ENCODE measurements around the gene DKK1.

DKK1 gene, protein sequence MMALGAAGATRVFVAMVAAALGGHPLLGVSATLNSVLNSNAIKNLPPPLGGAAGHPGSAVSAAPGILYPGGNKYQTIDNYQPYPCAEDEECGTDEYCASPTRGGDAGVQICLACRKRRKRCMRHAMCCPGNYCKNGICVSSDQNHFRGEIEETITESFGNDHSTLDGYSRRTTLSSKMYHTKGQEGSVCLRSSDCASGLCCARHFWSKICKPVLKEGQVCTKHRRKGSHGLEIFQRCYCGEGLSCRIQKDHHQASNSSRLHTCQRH

DNA sequence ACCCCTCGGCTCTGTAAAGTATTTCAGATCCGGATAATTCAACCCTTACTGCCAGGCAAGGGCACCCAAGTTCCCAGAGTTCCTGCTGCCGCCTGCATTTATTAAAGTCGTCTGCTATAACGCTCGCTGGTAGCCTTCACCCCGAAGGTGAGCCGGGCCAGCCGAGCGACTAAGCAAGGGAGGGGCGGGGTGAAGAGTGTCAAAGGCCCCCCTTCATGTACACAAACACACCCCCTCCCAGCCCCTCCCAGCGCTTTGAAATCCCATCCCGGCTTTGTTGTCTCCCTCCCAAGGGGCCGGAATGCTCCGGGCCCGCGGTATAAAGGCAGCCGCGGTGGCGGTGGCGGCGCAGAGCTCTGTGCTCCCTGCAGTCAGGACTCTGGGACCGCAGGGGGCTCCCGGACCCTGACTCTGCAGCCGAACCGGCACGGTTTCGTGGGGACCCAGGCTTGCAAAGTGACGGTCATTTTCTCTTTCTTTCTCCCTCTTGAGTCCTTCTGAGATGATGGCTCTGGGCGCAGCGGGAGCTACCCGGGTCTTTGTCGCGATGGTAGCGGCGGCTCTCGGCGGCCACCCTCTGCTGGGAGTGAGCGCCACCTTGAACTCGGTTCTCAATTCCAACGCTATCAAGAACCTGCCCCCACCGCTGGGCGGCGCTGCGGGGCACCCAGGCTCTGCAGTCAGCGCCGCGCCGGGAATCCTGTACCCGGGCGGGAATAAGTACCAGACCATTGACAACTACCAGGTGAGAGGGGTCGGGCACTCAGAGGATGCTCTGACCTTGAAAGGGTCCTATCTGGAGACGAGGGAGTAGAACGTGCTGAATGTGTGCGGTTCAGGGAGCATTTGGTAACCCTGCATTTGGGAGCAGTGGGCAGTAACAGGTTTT lies at the start of gene DKK1:
TSS of gene DKK1 (plus strand) at position 349 of the 889 bp plus-strand sequence. CDS start at position 503, 154 bp downstream.
- Mint-ChIP-seq H3K9me3 (no peaks in the 10 kb centered on the region), H3K4me1 (no peaks in the 10 kb centered on the region), H3K27ac (no peak within 1 kb of the TSS), H3K4me3 (peak within 1 kb of the TSS; percentile 30), H3K36me3 (peaks cover 6% of the 10 kb centered on the region)
- ATAC-seq = peak; percentile 24
- DNase-seq (ENCODE audit: low spot score in 2 of 2) = no peak

DNA sequence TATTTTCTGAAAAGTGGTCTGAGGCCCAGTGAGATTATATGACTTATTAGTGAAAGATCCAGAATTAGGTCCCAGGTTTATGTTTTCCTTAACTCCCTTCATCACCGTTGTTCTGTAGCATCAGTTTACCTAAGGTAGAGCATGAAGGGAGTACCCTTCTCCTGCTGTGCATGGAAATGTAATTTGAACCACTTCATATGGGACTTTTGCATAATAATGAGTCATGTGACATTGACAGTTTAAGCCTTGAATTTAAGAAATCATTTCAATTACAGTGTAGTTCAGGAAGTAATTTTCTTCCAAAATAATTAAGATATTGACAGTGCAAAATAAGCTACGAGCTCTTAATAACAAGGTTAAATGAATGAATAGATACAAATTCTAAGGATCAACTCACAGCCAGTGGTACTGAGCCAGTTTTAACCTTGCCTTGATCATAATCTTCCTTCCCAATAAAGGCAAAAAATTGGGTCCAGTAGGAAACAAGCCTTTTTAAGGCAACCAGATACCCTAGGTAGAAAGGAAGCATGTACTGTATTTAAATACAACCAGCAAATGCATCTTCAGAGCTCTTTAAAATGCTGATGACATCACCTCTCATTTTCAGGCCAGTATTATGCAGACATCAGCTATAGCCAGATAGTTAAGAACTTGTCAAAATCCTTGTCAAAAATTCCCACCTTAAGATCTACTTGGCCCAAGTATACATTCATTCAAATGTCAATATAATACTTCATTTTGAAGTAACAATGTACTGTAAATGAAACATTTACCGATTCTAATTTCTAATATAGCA lies 48.8 kb upstream of the DKK1 start:
- no peak for DNase-seq (ENCODE audit: low spot score in 2 of 2)
- no peaks in the 10 kb centered on the region for H3K9me3 Mint-ChIP-seq
- H3K4me1 Mint-ChIP-seq = no peaks in the 10 kb centered on the region
- H3K27ac Mint-ChIP-seq = no peak overlapping the region
- no peaks in the 10 kb centered on the region for H3K36me3 Mint-ChIP-seq
- ATAC-seq = no peak
- H3K4me3 Mint-ChIP-seq = no peak overlapping the region

DNA sequence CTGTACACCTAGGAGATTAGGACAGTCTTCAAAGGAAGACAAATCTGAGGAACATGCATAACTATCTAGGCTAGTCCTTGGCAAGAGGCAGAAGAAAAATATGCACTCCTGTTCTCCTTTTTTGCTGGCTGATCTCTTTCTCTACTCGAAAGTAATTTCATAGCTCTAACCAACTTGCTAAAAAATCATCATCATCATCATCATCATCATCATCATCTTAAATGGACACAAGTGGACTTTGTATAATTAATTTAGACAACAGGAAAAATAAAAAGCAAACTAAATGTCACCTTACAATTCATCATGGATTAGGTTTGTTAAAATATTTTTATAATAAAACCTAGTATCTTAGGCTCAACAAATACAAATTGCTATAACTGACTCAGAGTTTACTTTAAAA lies 47.2 kb upstream of the DKK1 start:
- DNase-seq (ENCODE audit: low spot score in 2 of 2) (no peak), ATAC-seq (no peak)
- Mint-ChIP-seq H3K4me3 (no peak overlapping the region), H3K36me3 (no peaks in the 10 kb centered on the region), H3K4me1 (no peaks in the 10 kb centered on the region), H3K9me3 (no peaks in the 10 kb centered on the region), H3K27ac (no peak overlapping the region)

DNA sequence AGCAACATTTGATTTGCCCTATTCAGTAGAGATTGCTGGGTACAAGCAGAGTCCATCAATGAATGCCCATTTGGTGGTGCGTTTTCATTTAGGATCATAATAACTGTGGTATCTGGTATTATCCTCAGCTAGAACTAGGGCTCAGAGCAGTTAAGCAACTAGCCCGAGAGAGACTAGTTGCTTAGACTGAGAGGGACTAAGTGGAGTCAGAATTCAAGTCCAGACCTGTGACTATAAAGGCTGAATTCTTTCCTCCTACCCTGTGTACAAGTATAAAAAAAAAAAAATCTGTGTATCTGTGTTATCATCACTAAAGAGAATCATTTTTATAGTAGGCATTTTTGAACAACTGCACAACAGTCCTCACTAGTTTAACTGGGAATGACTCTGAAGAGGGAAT lies 45.3 kb upstream of the DKK1 start:
- Mint-ChIP-seq H3K27ac (no peak overlapping the region), H3K36me3 (no peaks in the 10 kb centered on the region), H3K4me1 (no peaks in the 10 kb centered on the region), H3K4me3 (no peak overlapping the region), H3K9me3 (no peaks in the 10 kb centered on the region)
- no peak for DNase-seq (ENCODE audit: low spot score in 2 of 2)
- ATAC-seq = no peak

DNA sequence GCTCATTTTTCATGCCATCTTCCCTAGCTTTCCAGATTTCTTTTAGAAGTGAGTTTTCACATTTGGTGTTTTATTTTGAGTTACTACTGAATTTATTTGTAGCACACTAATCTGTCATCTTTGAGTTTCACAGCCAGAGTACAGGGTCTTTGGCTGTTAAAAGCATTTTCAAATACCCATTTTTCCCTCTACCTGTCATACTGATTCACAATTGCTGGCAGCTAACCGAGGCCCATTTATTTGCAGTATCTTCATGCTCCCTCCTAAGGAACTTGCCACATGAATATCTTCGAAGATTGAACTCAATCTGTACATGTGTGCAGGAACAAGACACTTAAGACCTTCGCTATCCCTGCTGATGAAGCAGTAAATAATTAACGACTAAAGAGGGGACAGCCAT lies 44.8 kb upstream of the DKK1 start:
- H3K4me3 Mint-ChIP-seq = no peak overlapping the region
- H3K36me3 Mint-ChIP-seq = no peaks in the 10 kb centered on the region
- no peak overlapping the region for H3K27ac Mint-ChIP-seq
- no peak for ATAC-seq
- DNase-seq (ENCODE audit: low spot score in 2 of 2) = no peak
- no peaks in the 10 kb centered on the region for H3K4me1 Mint-ChIP-seq
- H3K9me3 Mint-ChIP-seq = no peaks in the 10 kb centered on the region

DNA sequence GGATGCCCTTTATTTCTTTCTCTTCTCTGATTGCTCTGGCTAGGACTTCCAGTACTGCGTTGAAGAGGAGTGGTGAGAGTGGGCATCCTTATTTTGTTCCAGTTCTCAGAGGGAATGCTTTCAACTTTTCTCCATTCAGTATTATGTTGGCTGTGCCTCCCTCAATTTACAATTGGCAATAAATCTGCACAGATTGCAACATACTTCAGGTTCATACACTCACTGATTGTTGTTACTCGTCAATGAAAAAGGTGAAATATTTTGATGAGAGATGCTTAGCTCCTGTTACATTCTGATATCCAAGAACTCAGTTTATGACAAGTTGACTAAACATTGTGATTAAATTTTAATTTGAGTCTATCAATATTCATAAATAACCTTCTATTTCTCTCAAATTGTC lies 37.9 kb upstream of the DKK1 start:
- H3K9me3 Mint-ChIP-seq = peaks cover 6% of the 10 kb centered on the region
- no peak overlapping the region for H3K27ac Mint-ChIP-seq
- H3K4me1 Mint-ChIP-seq = no peaks in the 10 kb centered on the region
- H3K4me3 Mint-ChIP-seq = no peak overlapping the region
- no peak for ATAC-seq
- no peaks in the 10 kb centered on the region for H3K36me3 Mint-ChIP-seq
- no peak for DNase-seq (ENCODE audit: low spot score in 2 of 2)

DNA sequence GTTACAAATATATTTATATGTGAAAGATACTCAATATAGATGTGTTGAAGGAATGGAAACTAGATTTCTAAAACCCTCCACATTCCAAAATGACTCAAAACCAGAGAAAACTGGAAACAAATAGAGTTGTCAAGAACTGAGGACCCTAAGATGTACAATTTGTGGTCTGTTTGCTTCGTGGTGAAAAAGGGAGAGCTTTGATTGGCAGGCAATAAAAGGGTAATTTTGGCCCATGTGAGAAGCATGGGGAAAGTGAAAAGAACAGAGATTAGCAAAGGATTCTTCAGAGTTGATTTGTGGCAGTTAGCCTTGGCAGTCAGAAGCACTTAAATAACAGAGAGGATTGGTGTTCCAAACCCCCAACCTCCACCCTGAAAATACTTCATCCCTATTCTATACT lies 37.1 kb upstream of the DKK1 start:
- H3K4me1 Mint-ChIP-seq = no peaks in the 10 kb centered on the region
- no peak for DNase-seq (ENCODE audit: low spot score in 2 of 2)
- H3K4me3 Mint-ChIP-seq = no peak overlapping the region
- H3K36me3 Mint-ChIP-seq = no peaks in the 10 kb centered on the region
- no peak for ATAC-seq
- no peak overlapping the region for H3K27ac Mint-ChIP-seq
- peaks cover 6% of the 10 kb centered on the region for H3K9me3 Mint-ChIP-seq

DNA sequence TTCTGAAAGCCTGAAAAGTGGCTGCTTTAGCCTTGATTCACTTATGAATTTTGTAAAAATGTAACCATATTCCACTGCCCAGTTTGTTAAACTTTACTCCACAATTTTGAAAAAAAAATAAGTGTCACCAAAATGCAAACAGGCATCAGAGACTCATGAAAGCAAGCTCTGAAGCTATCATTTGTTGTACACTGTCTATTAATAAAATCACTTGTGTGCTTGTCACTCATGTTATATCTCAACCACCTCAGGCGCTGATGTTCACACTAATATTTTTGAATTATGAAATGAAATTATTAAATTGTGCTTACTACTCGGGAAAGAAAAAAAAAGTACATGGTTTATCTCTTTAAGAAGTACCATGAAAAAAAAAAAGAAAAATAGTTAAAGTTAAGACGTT lies 34.5 kb upstream of the DKK1 start:
- ATAC-seq = no peak
- H3K4me1 Mint-ChIP-seq = no peaks in the 10 kb centered on the region
- H3K36me3 Mint-ChIP-seq = no peaks in the 10 kb centered on the region

DNA sequence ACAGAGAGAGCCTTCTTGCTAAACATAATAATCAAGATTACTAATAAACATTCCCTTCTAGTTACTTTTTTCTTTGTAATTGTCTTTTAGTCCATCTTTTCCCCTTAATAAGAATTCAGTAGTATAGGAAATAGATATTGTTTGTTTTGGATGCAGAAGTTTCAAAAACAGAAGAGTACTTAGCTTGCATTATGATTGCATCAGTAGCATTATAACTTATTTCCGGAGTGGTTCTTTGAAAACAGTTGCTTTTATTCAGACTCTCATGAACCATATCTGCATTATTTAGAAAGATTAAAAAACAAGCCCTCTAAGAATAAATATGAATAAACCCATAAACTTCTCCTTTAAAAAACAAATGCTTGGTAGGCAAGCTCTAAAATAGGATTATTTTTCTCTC lies 34.0 kb upstream of the DKK1 start:
- Mint-ChIP-seq H3K36me3 (no peaks in the 10 kb centered on the region), H3K27ac (no peak overlapping the region), H3K4me3 (no peak overlapping the region), H3K9me3 (peaks cover 4% of the 10 kb centered on the region), H3K4me1 (no peaks in the 10 kb centered on the region)
- ATAC-seq = no peak
- DNase-seq (ENCODE audit: low spot score in 2 of 2) = no peak

More for the DNA sequence above, 34.5 kb upstream of the DKK1 start:
- H3K4me3 Mint-ChIP-seq = no peak overlapping the region
- peaks cover 6% of the 10 kb centered on the region for H3K9me3 Mint-ChIP-seq
- no peak for DNase-seq (ENCODE audit: low spot score in 2 of 2)
- H3K27ac Mint-ChIP-seq = no peak overlapping the region

DNA sequence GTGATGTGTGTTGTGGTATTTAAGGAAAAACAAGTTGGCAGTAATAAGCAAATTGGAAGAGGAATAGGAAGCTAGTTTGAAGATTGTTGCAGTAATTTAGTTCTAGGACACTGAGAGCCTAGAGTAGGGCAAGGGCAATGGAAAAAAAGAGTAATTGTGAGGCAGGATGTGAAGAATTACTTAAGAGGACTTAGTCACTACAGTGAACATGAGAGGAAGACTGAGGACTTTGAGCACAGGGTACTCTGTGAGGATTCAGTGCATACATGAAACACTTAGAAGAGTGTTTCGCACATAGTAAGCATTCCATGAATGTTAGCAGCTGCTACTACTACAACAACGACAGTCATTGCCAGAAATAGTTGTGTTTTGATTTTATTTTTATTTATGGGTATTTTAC lies 30.9 kb upstream of the DKK1 start:
- H3K9me3 Mint-ChIP-seq = peaks cover 3% of the 10 kb centered on the region
- DNase-seq (ENCODE audit: low spot score in 2 of 2) (no peak), ATAC-seq (no peak)

DNA sequence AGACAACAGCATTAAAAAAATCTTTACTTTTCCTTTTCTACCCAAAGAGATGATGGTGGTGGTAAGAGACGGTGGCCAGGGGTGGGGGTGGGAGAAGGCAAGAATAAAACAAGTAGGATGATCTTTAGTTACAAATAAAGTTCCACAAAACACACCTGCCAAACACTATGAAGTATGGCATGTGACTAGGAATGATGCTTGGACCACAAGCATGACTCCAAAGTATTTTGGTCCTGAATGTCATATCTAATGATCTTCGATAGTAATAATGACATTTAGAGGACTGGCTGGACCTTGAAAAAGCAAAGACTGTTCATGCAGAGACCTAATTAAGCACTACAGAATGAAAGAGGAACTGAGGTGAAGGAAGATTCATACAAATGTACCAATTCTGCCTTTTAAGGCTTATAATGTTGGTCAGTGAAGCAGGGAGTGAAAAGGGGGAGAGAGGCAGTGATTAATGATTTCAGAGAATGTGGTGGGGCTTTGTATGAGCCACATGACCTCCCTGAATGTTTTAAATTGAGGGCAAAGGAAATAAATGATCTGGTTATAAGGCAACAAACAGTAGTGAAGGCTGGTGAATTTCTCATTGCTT lies 29.6 kb upstream of the DKK1 start:
- Mint-ChIP-seq H3K27ac (no peak overlapping the region), H3K4me3 (no peak overlapping the region), H3K36me3 (no peaks in the 10 kb centered on the region), H3K4me1 (no peaks in the 10 kb centered on the region), H3K9me3 (peaks cover 3% of the 10 kb centered on the region)
- ATAC-seq (no peak), DNase-seq (ENCODE audit: low spot score in 2 of 2) (no peak)

More for the DNA sequence above, 30.9 kb upstream of the DKK1 start:
- no peak overlapping the region for H3K4me3 Mint-ChIP-seq
- no peaks in the 10 kb centered on the region for H3K4me1 Mint-ChIP-seq
- H3K36me3 Mint-ChIP-seq = no peaks in the 10 kb centered on the region
- H3K27ac Mint-ChIP-seq = no peak overlapping the region

DNA sequence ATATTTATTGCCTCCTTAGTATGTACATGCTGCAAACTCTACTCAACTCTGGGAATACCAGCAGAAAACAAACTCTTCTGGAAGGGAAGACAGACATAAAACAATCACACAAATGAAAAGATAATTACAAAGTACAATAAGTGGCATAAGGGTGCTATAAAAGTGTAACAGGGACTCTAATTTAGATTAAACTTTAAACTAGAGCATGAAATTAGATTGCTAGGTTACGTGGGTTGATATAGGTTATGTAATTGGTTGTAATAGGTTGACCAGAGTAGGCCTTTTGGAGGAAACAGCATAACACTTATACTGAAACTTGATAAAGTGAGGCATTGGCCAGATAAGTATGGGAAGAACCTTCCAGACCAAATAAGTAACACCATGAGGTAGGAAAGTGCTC lies 26.2 kb upstream of the DKK1 start:
- Mint-ChIP-seq H3K27ac (no peak overlapping the region), H3K4me3 (no peak overlapping the region), H3K4me1 (no peaks in the 10 kb centered on the region), H3K36me3 (no peaks in the 10 kb centered on the region), H3K9me3 (peaks cover 3% of the 10 kb centered on the region)
- no peak for ATAC-seq
- DNase-seq (ENCODE audit: low spot score in 2 of 2) = no peak

DNA sequence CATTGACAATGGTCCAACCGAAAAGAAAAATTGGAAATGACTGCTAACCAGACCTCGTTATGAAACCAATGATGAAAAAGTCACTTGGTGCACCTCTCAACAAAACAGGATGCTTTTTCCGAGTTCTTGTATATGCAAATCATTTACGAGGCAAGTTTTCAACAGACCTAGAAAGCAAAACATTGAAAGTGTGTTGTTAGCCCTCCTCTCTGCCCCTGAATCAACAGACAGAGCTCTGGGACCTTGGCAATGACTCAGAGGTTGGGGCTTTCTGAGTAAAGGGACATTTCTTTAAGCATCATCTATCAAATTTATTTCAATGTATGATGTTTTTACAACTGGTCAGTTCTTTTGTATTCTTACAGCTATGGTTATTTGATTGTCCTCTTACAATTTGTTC lies 16.3 kb upstream of the DKK1 start:
- no peak overlapping the region for H3K27ac Mint-ChIP-seq
- ATAC-seq = no peak

DNA sequence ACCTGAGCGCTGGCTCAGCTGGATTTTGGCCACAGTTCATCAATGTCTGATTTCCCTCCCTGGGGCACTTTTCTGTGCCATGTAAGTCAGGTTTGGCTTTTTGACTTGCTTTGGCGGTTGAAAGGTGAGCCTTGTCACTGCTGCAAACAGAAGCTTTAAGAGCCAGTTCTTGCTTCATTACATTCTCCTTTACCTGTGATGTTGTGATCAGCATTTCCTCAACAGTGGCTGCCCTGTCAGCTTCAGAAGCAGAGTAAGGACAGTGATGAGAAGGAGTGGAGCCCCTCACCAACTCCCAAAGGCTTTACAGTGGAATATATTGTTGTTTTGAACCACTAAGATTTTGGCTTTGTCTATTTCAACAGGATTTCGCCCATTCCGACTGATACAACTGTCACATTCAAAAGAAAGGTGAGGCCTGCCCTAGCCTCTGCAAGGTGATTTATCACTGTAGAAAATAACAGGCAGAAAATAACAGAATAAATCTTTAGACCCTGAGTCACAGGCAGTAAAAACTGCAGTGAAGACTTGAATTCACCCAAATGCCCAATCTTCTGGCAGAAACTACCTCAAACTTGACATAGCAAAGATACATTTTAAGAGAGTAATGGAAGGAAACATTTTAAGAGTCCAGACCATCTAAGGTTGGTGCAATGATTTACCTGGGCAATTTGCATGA lies 13.3 kb upstream of the DKK1 start:
- Mint-ChIP-seq H3K4me3 (no peak overlapping the region), H3K27ac (no peak overlapping the region), H3K36me3 (no peaks in the 10 kb centered on the region), H3K4me1 (no peaks in the 10 kb centered on the region), H3K9me3 (peaks cover 5% of the 10 kb centered on the region)
- DNase-seq (ENCODE audit: low spot score in 2 of 2) (no peak), ATAC-seq (no peak)

More for the DNA sequence above, 16.3 kb upstream of the DKK1 start:
- peaks cover 5% of the 10 kb centered on the region for H3K9me3 Mint-ChIP-seq
- no peak for DNase-seq (ENCODE audit: low spot score in 2 of 2)
- H3K4me1 Mint-ChIP-seq = no peaks in the 10 kb centered on the region
- H3K4me3 Mint-ChIP-seq = no peak overlapping the region
- H3K36me3 Mint-ChIP-seq = no peaks in the 10 kb centered on the region
